GM21717 (cell line): ENCODE data around the gene MTRR.
A peak's percentile ranks its signal among the peaks of the same experiment; 100 is the strongest.

Source experiments
- ATAC-seq: cut with Tn5 transposase; IDR thresholded peaks from one replicate; pipeline ENCODE4 v1.9.1; 2021; ENCODE audit warnings: mild to moderate bottlenecking, moderate library complexity; ENCODE audit not compliant: unreplicated experiment

The MTRR gene

GRCh38 chr5:7856855-7857254, 12.1 kb upstream of the MTRR start:
- ATAC-seq: no peak

GRCh38 chr5:7857361-7857760, 11.6 kb upstream of the MTRR start:
- ATAC-seq: no peak

GRCh38 chr5:7857926-7858632, 10.9 kb upstream of the MTRR start:
- no peak for ATAC-seq

- ATAC-seq: no peak
Measured at GRCh38 chr5:7866196-7866595, 2.8 kb upstream of the MTRR start.

GRCh38 chr5:7867260-7867659, 1.7 kb upstream of the MTRR start:
- ATAC-seq: no peak

GRCh38 chr5:7868427-7868772, 548 bp upstream of the MTRR start:
- no peak for ATAC-seq

- ATAC-seq: peak; percentile 44
Measured at GRCh38 chr5:7869474-7870136, 657 bp downstream of the MTRR start.

- ATAC-seq: no peak
Measured at GRCh38 chr5:7871653-7872052, 2.7 kb downstream of the MTRR start.

- ATAC-seq: no peak
Measured at GRCh38 chr5:7872517-7873130, 3.7 kb downstream of the MTRR start.

- ATAC-seq: no peak
Measured at GRCh38 chr5:7873216-7873615, 4.3 kb downstream of the MTRR start.

GRCh38 chr5:7874639-7875038, 5.7 kb downstream of the MTRR start:
- no peak for ATAC-seq

GRCh38 chr5:7875151-7875550, 6.2 kb downstream of the MTRR start:
- ATAC-seq: no peak

GRCh38 chr5:7876867-7877266, 7.9 kb downstream of the MTRR start:
- peak; percentile 51 for ATAC-seq

GRCh38 chr5:7877851-7878250, 8.9 kb downstream of the MTRR start:
- no peak for ATAC-seq

- peak; percentile 95 for ATAC-seq
Measured at GRCh38 chr5:7878381-7878873, 9.5 kb downstream of the MTRR start.

- ATAC-seq: no peak
Measured at GRCh38 chr5:7881091-7881490, 12.1 kb downstream of the MTRR start.

GRCh38 chr5:7881816-7882215, 12.9 kb downstream of the MTRR start:
- ATAC-seq: no peak

- no peak for ATAC-seq
Measured at GRCh38 chr5:7882926-7883325, 14.0 kb downstream of the MTRR start.

- ATAC-seq: no peak
Measured at GRCh38 chr5:7884491-7885267, 15.7 kb downstream of the MTRR start.

GRCh38 chr5:7886849-7887475, 18.0 kb downstream of the MTRR start:
- no peak for ATAC-seq

GRCh38 chr5:7888901-7889300, 20.0 kb downstream of the MTRR start:
- no peak for ATAC-seq
